HEK293T (cell line): ENCODE results near the gene AXIN1.

Experiments
- BHLHE40 ChIP-seq: fragments of 450-650 bp; IDR thresholded peaks from 2 replicates; pipeline ENCODE4 v1.6.1; 2016; ENCODE audit warnings: mild to moderate bottlenecking, moderate library complexity, borderline replicate concordance
- FOXK2 ChIP-seq: fragments of 450-650 bp; IDR thresholded peaks from 2 replicates; pipeline ENCODE4 v1.6.1; 2016; ENCODE audit warnings: mild to moderate bottlenecking
- HDGF ChIP-seq: fragments of 450-650 bp; IDR thresholded peaks from 2 replicates; pipeline ENCODE4 v1.6.1; 2017; ENCODE audit warnings: antibody characterized with exemption, borderline replicate concordance
- NFRKB ChIP-seq: fragments of 450-650 bp; IDR thresholded peaks from 2 replicates; pipeline ENCODE4 v1.6.1; 2016; ENCODE audit warnings: mild to moderate bottlenecking, moderate library complexity
- SUZ12 ChIP-seq: fragments of 450-650 bp; IDR thresholded peaks from 2 replicates; pipeline ENCODE4 v1.6.1; 2016; ENCODE audit warnings: mild to moderate bottlenecking
- TARDBP ChIP-seq: fragments of 450-650 bp; IDR thresholded peaks from 2 replicates; pipeline ENCODE4 v1.6.1; 2016

DNA sequence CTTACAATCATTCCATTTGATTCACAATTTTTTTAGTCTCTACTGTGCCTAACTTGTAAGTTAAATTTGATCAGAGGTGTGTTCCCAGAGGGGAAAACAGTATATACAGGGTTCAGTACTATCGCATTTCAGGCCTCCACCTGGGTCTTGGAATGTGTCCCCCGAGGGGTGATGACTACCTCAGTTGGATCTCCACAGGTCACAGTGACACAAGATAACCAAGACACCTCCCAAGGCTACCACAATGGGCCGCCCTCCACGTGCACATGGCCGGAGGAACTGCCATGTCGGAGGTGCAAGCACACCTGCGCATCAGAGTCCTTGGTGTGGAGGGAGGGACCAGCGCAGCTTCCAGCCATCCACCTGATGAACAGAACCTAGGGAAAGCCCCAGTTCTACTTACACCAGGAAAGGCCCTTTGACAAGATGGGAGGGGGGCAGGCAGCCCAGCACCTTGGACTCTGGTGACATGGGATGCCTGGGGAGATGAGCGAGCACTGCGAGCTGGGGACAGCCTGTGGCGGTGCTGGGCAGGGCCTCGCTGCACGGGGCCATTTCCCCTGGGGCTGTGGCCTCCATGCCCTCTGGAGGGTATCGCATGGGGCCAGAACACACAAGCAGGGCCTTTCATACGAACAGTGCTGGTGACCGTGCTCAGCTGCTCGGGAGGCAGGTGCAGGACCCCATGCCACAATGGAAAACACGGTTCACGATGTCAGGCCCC is 35.6 kb downstream of the AXIN1 start:
- no peak for TF ChIP-seq FOXK2
- no peak for TF ChIP-seq NFRKB
- TF ChIP-seq TARDBP, result no peak
- no peak for TF ChIP-seq SUZ12
- TF ChIP-seq HDGF, result no peak
- no peak for TF ChIP-seq BHLHE40
